ENCODE measurements around the gene SLC1A3. TPM values are rescaled to one million over a fixed set of nuclear protein-coding genes. Genes with fewer than 3 reads are reported as not detected.

The SLC1A3 gene
- total RNA-seq, 2 experiments from 2014 or later = 0.29 TPM; not detected in 1

DNA sequence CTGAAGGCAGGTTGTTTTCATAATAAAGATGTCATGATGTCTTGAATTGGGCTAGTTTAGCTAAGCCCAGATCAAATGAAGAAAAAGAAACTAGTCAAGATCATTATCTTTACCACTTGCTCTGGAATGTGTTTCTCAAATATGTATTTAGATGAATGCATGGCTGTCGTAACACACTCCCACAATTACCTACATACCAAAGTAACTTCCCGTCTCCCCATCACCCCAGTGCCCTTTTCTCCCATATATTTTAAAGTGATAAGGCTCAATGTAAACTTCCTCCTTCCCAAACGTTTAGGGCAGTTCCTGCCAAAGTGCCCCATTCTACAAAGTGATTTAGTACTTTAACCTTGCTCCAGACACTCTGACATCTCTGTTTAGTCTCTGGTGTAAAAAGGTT lies 61.4 kb downstream of the SLC1A3 start:
- Mint-ChIP-seq H3K4me1 (ENCODE audit: low read depth) (no peaks in the 10 kb centered on the region), H3K9me3 (no peaks in the 10 kb centered on the region), H3K36me3 (no peaks in the 10 kb centered on the region), H3K27ac (no peak overlapping the region), H3K27me3 (no peaks in the 10 kb centered on the region), H3K4me3 (no peak overlapping the region)
- POLR2A ChIA-PET = no interaction called here
- intact Hi-C loops (cut with micrococcal nuclease) = no loop called here
- DNase-seq = no peak
- CTCF ChIA-PET = no interaction called here

- DNase-seq = no peak
- CTCF ChIA-PET = interaction anchor here (1.0 kb wide), 1 partner anchor 22 kb away, joined by 3 read pairs; no protein-coding TSS in a partner anchor
- no peaks in the 10 kb centered on the region for H3K4me1 Mint-ChIP-seq (ENCODE audit: low read depth)
- H3K9me3 Mint-ChIP-seq = no peaks in the 10 kb centered on the region
- no peaks in the 10 kb centered on the region for H3K36me3 Mint-ChIP-seq
- POLR2A ChIA-PET = no interaction called here
- no peaks in the 10 kb centered on the region for H3K27me3 Mint-ChIP-seq
- H3K4me3 Mint-ChIP-seq = no peak overlapping the region
- intact Hi-C loops (cut with micrococcal nuclease) = no loop called here
- H3K27ac Mint-ChIP-seq = no peak overlapping the region
Measured at GRCh38 chr5:36669015-36669651, 62.7 kb downstream of the SLC1A3 start.

GRCh38 chr5:36670548-36670947 lies 64.1 kb downstream of the SLC1A3 start:
- Mint-ChIP-seq H3K4me3 (no peak overlapping the region), H3K4me1 (ENCODE audit: low read depth) (no peaks in the 10 kb centered on the region), H3K9me3 (no peaks in the 10 kb centered on the region), H3K27me3 (no peaks in the 10 kb centered on the region), H3K27ac (no peak overlapping the region), H3K36me3 (no peaks in the 10 kb centered on the region)
- POLR2A ChIA-PET = no interaction called here
- intact Hi-C loops (cut with micrococcal nuclease) = no loop called here
- no peak for DNase-seq
- CTCF ChIA-PET = interaction anchor here (1.0 kb wide), 1 partner anchor 20 kb away, joined by 3 read pairs; no protein-coding TSS in a partner anchor

GRCh38 chr5:36675282-36675681 lies 68.9 kb downstream of the SLC1A3 start:
- H3K9me3 Mint-ChIP-seq = no peaks in the 10 kb centered on the region

GRCh38 chr5:36679221-36679989 lies 73.0 kb downstream of the SLC1A3 start:
- ChIA-PET POLR2A (no interaction called here), CTCF (no interaction called here)
- DNase-seq = no peak

More at GRCh38 chr5:36675282-36675681, 68.9 kb downstream of the SLC1A3 start:
- no peaks in the 10 kb centered on the region for H3K36me3 Mint-ChIP-seq
- H3K27ac Mint-ChIP-seq = no peak overlapping the region
- POLR2A ChIA-PET = no interaction called here
- H3K4me1 Mint-ChIP-seq (ENCODE audit: low read depth) = no peaks in the 10 kb centered on the region
- intact Hi-C loops (cut with micrococcal nuclease) = no loop called here
- CTCF ChIA-PET = no interaction called here
- no peak for DNase-seq
- H3K27me3 Mint-ChIP-seq = peaks cover 5% of the 10 kb centered on the region
- H3K4me3 Mint-ChIP-seq = no peak overlapping the region

GRCh38 chr5:36680066-36680465 lies 73.7 kb downstream of the SLC1A3 start:
- no peaks in the 10 kb centered on the region for H3K36me3 Mint-ChIP-seq
- H3K27me3 Mint-ChIP-seq = peaks cover 5% of the 10 kb centered on the region
- ChIA-PET POLR2A (no interaction called here), CTCF (no interaction called here)
- intact Hi-C loops (cut with micrococcal nuclease) = no loop called here
- no peak overlapping the region for H3K4me3 Mint-ChIP-seq
- no peaks in the 10 kb centered on the region for H3K9me3 Mint-ChIP-seq
- H3K4me1 Mint-ChIP-seq (ENCODE audit: low read depth) = no peaks in the 10 kb centered on the region
- no peak overlapping the region for H3K27ac Mint-ChIP-seq
- DNase-seq = no peak

More at GRCh38 chr5:36679221-36679989, 73.0 kb downstream of the SLC1A3 start:
- intact Hi-C loops (cut with micrococcal nuclease) = no loop called here
- Mint-ChIP-seq H3K4me3 (no peak overlapping the region), H3K4me1 (ENCODE audit: low read depth) (no peaks in the 10 kb centered on the region), H3K36me3 (no peaks in the 10 kb centered on the region), H3K27ac (no peak overlapping the region), H3K9me3 (no peaks in the 10 kb centered on the region), H3K27me3 (peaks cover 5% of the 10 kb centered on the region)

DNA sequence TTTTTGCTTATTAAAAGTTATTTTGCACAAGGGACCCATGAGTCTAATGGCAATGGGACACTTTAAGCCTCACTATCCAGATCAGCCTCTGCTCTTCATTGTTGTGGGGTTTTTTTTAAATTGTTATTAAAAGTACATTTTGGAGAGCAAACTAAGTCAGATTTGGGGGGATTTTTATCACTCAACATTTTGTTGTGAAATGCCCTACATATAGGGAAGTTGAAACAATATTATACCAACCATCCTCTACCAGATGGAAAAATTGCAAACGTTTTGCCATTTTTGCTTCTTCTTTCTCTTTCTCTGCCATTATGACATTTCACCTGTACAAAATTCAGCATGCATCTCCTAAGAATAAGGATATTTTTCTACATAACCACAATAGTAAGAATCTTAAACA lies 75.3 kb downstream of the SLC1A3 start:
- intact Hi-C loops (cut with micrococcal nuclease) = no loop called here
- POLR2A ChIA-PET = no interaction called here
- Mint-ChIP-seq H3K27me3 (peaks cover 3% of the 10 kb centered on the region), H3K27ac (no peak overlapping the region), H3K4me1 (ENCODE audit: low read depth) (no peaks in the 10 kb centered on the region), H3K9me3 (no peaks in the 10 kb centered on the region), H3K36me3 (no peaks in the 10 kb centered on the region), H3K4me3 (no peak overlapping the region)
- CTCF ChIA-PET = no interaction called here
- DNase-seq = no peak

DNA sequence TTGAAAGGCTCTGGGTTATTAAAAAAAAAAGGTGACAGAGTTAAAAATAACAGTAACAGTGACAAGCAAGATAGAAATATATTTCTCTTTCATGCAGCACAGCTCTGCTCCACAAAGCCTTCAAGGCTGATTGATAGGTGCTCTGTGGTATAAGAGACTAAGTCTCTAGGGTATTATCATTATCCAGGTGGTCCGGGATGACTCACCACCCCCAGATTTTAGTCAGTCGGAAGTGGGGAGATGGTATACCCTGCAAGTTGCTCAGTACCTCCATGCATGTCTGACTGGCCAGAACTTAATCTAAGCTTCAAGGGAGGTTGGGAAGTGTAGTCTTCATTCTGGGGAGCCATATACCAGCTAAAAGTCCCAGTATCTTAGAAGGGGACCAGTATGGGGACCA lies 76.1 kb downstream of the SLC1A3 start:
- no peaks in the 10 kb centered on the region for H3K4me1 Mint-ChIP-seq (ENCODE audit: low read depth)
- ChIA-PET CTCF (interaction anchor here (1.1 kb wide), 1 partner anchor 9 kb away, joined by 3 read pairs; no protein-coding TSS in a partner anchor), POLR2A (no interaction called here)
- no peak overlapping the region for H3K4me3 Mint-ChIP-seq
- no peaks in the 10 kb centered on the region for H3K36me3 Mint-ChIP-seq
- intact Hi-C loops (cut with micrococcal nuclease) = no loop called here
- no peak overlapping the region for H3K27ac Mint-ChIP-seq
- no peaks in the 10 kb centered on the region for H3K9me3 Mint-ChIP-seq
- DNase-seq = no peak
- peaks cover under 1% of the 10 kb centered on the region for H3K27me3 Mint-ChIP-seq

GRCh38 chr5:36683821-36684434 lies 77.5 kb downstream of the SLC1A3 start:
- Mint-ChIP-seq H3K36me3 (no peaks in the 10 kb centered on the region), H3K4me1 (ENCODE audit: low read depth) (no peaks in the 10 kb centered on the region), H3K9me3 (no peaks in the 10 kb centered on the region), H3K4me3 (no peak overlapping the region), H3K27me3 (no peaks in the 10 kb centered on the region), H3K27ac (no peak overlapping the region)
- DNase-seq = no peak
- POLR2A ChIA-PET = no interaction called here
- intact Hi-C loops (cut with micrococcal nuclease) = no loop called here
- CTCF ChIA-PET = no interaction called here

DNA sequence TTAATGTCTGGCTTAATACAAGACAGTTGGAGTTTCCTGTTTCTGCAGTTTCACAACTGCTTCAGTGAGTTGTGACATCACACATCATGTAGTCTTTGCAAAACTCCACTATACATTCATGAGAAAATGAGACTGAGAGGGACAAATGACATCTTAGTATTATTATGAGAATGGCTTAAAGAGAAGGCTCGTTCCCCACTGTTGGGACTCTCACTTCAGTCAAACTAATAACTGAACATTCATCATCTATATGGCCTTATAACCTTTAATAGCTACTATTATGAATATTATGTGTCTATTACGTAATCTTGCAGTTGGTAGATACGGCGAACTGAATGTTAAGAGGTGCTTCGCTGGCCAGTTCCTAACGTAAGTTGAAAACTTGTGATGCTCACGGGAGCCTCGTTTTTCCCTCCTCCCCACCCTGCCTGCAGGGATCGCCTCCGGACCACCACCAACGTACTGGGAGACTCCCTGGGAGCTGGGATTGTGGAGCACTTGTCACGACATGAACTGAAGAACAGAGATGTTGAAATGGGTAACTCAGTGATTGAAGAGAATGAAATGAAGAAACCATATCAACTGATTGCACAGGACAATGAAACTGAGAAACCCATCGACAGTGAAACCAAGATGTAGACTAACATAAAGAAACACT lies 79.4 kb downstream of the SLC1A3 start:
- CTCF ChIA-PET = interaction anchor here (0.8 kb wide), 1 partner anchor 10 kb away, joined by 3 read pairs; no protein-coding TSS in a partner anchor
- no peak for DNase-seq
- peaks cover 12% of the 10 kb centered on the region for H3K4me1 Mint-ChIP-seq (ENCODE audit: low read depth)
- intact Hi-C loops (cut with micrococcal nuclease) = no loop called here
- H3K27me3 Mint-ChIP-seq = peaks cover 4% of the 10 kb centered on the region
- POLR2A ChIA-PET = no interaction called here
- no peaks in the 10 kb centered on the region for H3K36me3 Mint-ChIP-seq
- no peak overlapping the region for H3K4me3 Mint-ChIP-seq
- H3K27ac Mint-ChIP-seq = no peak overlapping the region
- H3K9me3 Mint-ChIP-seq = no peaks in the 10 kb centered on the region

DNA sequence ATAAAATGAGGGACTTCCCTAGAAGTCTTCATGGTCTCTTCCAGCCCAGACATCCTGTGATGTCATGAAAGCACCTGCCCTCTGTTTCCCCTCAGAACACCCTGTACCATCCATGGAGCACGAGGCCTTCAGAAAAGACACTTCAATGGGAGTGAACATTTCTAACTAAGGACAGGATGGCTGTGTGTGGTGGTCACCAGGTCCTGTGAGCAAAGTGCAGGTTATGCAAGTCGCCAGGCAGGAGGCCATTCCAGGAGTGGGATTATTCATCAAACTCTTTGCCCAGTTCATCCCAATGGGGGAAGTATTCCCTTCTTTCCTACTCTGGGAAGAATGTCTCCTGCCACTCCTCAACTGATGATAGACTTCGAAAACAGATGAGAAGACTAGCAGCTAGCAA lies 80.5 kb downstream of the SLC1A3 start:
- Mint-ChIP-seq H3K4me3 (no peak overlapping the region), H3K4me1 (ENCODE audit: low read depth) (peaks cover 13% of the 10 kb centered on the region), H3K27me3 (peaks cover 11% of the 10 kb centered on the region), H3K9me3 (no peaks in the 10 kb centered on the region), H3K27ac (no peak overlapping the region), H3K36me3 (no peaks in the 10 kb centered on the region)
- ChIA-PET CTCF (interaction anchor here (1.0 to 1.7 kb wide), 3 partner anchors 9 to 422 kb away, joined by 3 to 15 read pairs (median 4); no protein-coding TSS in a partner anchor), POLR2A (no interaction called here)
- no peak for DNase-seq
- intact Hi-C loops (cut with micrococcal nuclease) = no loop called here

DNA sequence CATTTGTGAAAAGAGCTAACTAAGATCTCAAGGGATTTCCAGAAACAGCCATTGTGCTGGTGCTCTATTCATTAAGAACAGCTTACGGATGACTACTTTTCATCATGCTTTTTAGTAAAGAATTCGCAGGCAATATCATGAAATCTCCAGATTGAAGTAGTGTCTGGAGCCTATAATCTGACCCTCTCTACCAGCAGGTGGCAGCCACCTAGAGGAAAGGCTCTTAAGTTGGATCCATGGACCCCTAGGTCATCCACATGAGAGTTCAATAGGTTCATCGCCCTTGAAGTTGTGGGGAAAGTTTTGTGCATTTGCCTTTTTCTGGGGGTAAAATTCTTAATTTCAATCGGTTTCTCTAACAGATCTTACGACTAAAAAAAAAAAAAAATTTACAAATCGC lies 82.3 kb downstream of the SLC1A3 start:
- POLR2A ChIA-PET = no interaction called here
- Mint-ChIP-seq H3K4me3 (no peak overlapping the region), H3K36me3 (no peaks in the 10 kb centered on the region), H3K9me3 (no peaks in the 10 kb centered on the region), H3K27ac (no peak overlapping the region), H3K27me3 (peaks cover 18% of the 10 kb centered on the region), H3K4me1 (ENCODE audit: low read depth) (peaks cover 13% of the 10 kb centered on the region)
- DNase-seq = no peak
- intact Hi-C loops (cut with micrococcal nuclease) = no loop called here
- CTCF ChIA-PET = interaction anchor here (0.8 to 1.1 kb wide), 5 partner anchors 27 to 425 kb away, joined by 3 to 4 read pairs (median 4); no protein-coding TSS in a partner anchor
